GM23338 (cell line): ENCODE results near the gene HEATR1. TPM values are rescaled to one million over a fixed set of nuclear protein-coding genes. Genes with fewer than 3 reads are reported as not detected.
"Not testable (repeated sequence)": the region's sequence is repeated elsewhere in the genome, so short reads cannot be mapped to it uniquely, and the experiment has no call there.

Experiments
- ATAC-seq: fragments of 200-7000 bp; cut with Tn5 transposase; 3 replicates; pipeline ENCODE4 v1.9.1; 2020
- DNase-seq: peaks from one replicate; pipeline ENCODE4 v3.0.0-alpha.2; 2015; ENCODE audit warnings: low spot score
- H2AFZ ChIP-seq: fragments of 200-600 bp; sonication (generic); 2 replicates; pipeline ENCODE4 v1.8.0; 2016; ENCODE audit warnings: antibody characterized with exemption, mild to moderate bottlenecking, moderate library complexity
- H3F3A ChIP-seq: fragments of 200-600 bp; sonication (generic); replicated peaks from 2 replicates; pipeline ENCODE4 v1.8.0; 2017; ENCODE audit warnings: antibody characterized with exemption, mixed run types, low read depth
- H3K27ac ChIP-seq: fragments of 200-600 bp; sonication (generic); 2 replicates; pipeline ENCODE4 v1.6.1; 2016; ENCODE audit warnings: low read depth
- H3K27me3 ChIP-seq: fragments of 200-600 bp; sonication (generic); 2 replicates; pipeline ENCODE4 v1.8.0; 2016; ENCODE audit warnings: mild to moderate bottlenecking, mixed run types, moderate library complexity; ENCODE audit not compliant: insufficient read depth
- H3K36me3 ChIP-seq: fragments of 200-600 bp; sonication (generic); 2 replicates; pipeline ENCODE4 v1.8.0; 2016; ENCODE audit warnings: mild to moderate bottlenecking; ENCODE audit not compliant: insufficient read depth
- H3K4me1 ChIP-seq: fragments of 200-600 bp; sonication (generic); 2 replicates; pipeline ENCODE4 v1.8.0; 2016; ENCODE audit warnings: mild to moderate bottlenecking, moderate library complexity; ENCODE audit not compliant: insufficient read depth
- H3K4me2 ChIP-seq: fragments of 200-600 bp; sonication (generic); 2 replicates; pipeline ENCODE4 v1.7.1; 2017; ENCODE audit warnings: mixed run types
- H3K4me3 ChIP-seq: fragments of 200-600 bp; sonication (generic); 2 replicates; pipeline ENCODE4 v1.6.1; 2016; ENCODE audit warnings: mixed run types
- H3K79me2 ChIP-seq: fragments of 200-600 bp; sonication (generic); replicated peaks from 2 replicates; pipeline ENCODE4 v1.8.0; 2017; ENCODE audit warnings: mild to moderate bottlenecking; ENCODE audit not compliant: insufficient read depth
- H3K9me2 ChIP-seq: fragments of 200-600 bp; sonication (generic); 2 replicates; pipeline ENCODE4 v1.8.0; 2017; ENCODE audit not compliant: insufficient read depth
- H4K20me1 ChIP-seq: fragments of 200-600 bp; sonication (generic); replicated peaks from 2 replicates; pipeline ENCODE4 v1.8.0; 2017; ENCODE audit warnings: mild to moderate bottlenecking; ENCODE audit not compliant: insufficient read depth
- H3K27ac Mint-ChIP-seq: 2 replicates; pipeline ENCODE4 v1.8.0; 2020; ENCODE audit warnings: inconsistent platforms, mild to moderate bottlenecking, moderate library complexity, mixed read lengths
- H3K27me3 Mint-ChIP-seq: 3 replicates; pipeline ENCODE4 v1.8.0; 2022; ENCODE audit warnings: low read depth, mild to moderate bottlenecking, moderate library complexity, mixed read lengths, inconsistent platforms; ENCODE audit not compliant: insufficient read depth, poor library complexity
- H3K36me3 Mint-ChIP-seq: 3 replicates; pipeline ENCODE4 v1.8.0; 2021; ENCODE audit warnings: low read depth, mild to moderate bottlenecking, inconsistent platforms, moderate library complexity, mixed read lengths
- H3K4me1 Mint-ChIP-seq: 3 replicates; pipeline ENCODE4 v1.8.0; 2020; ENCODE audit warnings: mild to moderate bottlenecking, inconsistent platforms, mixed read lengths
- H3K4me3 Mint-ChIP-seq: 3 replicates; pipeline ENCODE4 v1.8.0; 2021; ENCODE audit warnings: moderate library complexity, mild to moderate bottlenecking, inconsistent platforms, mixed read lengths
- H3K9me3 Mint-ChIP-seq: 3 replicates; pipeline ENCODE4 v1.8.0; 2020; ENCODE audit warnings: moderate library complexity, mild to moderate bottlenecking, inconsistent platforms, mixed read lengths
- CREB1 ChIP-seq: fragments of 250-450 bp; sonication (Bioruptor Pico); IDR thresholded peaks from 2 replicates; pipeline ENCODE4 v1.5.0; 2020; ENCODE audit warnings: low read depth, mild to moderate bottlenecking, moderate library complexity
- CTCF ChIP-seq, 2 experiments: fragments of 200-600 bp in 1 of 2; sonication (generic) in 1 of 2; conservative IDR thresholded peaks; 2 replicates each; pipeline versions ENCODE4 v1.5.1 to v1.6.1; 2016 to 2017; ENCODE audit warnings: antibody characterized with exemption in 2 of 2, low read depth in 2 of 2, mild to moderate bottlenecking in 2 of 2, moderate library complexity in 1 of 2
- JUNB ChIP-seq: IDR thresholded peaks from one replicate; pipeline ENCODE4 v1.6.1; 2016; ENCODE audit warnings: antibody characterized with exemption; ENCODE audit not compliant: unreplicated experiment
- POLR2AphosphoS5 ChIP-seq: IDR thresholded peaks from 2 replicates; pipeline ENCODE4 v1.6.1; 2016; ENCODE audit warnings: antibody characterized with exemption, low read depth
- ZNF114 ChIP-seq: fragments of 250-450 bp; sonication (Bioruptor Pico); IDR thresholded peaks from 2 replicates; pipeline ENCODE4 v1.5.0; 2020; ENCODE audit warnings: mild to moderate bottlenecking, moderate library complexity
- polyA plus RNA-seq: library from polyadenylated mRNA; unstranded; fragments of >200 nt; fragmentation: Nextera tagmentation; extraction: Ambion mirVana; gene quantifications from 2 replicates; pipeline ENCODE4 v1.2.1, GENCODE V29; 2016
- total RNA-seq: library from RNA; depleted of rRNA; stranded (reverse); fragments of >200 nt; shearing (Covaris generic); gene quantifications from 2 replicates; pipeline ENCODE4 v1.2.3, GENCODE V29; 2014

HEATR1 gene
- total and polyA plus RNA-seq, 2 experiments from 2014 or later = 17.2 to 81.1 TPM

DNA sequence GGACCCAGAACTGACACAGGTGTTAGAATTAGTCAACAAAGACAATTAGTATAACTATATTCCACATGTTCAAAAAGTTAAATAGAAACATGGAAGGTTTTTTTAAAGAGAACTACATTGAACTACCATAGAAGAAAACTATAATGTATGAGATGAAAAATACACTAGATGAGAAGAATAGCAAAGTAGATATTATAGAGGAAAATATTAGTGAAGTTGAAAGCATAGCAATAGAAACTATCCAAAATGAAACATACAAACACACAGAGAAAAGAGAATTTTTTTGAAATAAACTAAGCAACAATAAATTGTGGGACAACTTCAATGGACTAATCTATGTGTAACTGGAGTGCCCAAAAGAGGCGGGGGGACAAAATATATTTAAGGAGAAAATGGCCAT, 8.0 kb upstream of the HEATR1 start:
- Mint-ChIP-seq H3K27me3 (peaks cover 1% of the 10 kb centered on the region), H3K4me1 (no peaks in the 10 kb centered on the region), H3K4me3 (no peak overlapping the region), H3K27ac (no peak overlapping the region), H3K9me3 (no peaks in the 10 kb centered on the region), H3K36me3 (no peaks in the 10 kb centered on the region)
- Histone ChIP-seq H3K27ac (no peak overlapping the region), H3K4me2 (no peak overlapping the region), H3K79me2 (no peaks in the 10 kb centered on the region), H3K4me3 (no peak overlapping the region), H3K27me3 (no peaks in the 10 kb centered on the region), H3K36me3 (no peaks in the 10 kb centered on the region), H3K9me2 (no peaks in the 10 kb centered on the region), H3K4me1 (no peaks in the 10 kb centered on the region), H2AFZ (no peak overlapping the region), H3F3A (no peaks in the 10 kb centered on the region), H4K20me1 (no peaks in the 10 kb centered on the region)
- TF ChIP-seq JUNB (no peak), CREB1 (CRISPR knock-in tag) (no peak), POLR2AphosphoS5 (no peak)
- no peak for DNase-seq
- no peak for ATAC-seq

- peak; percentile 80 for DNase-seq
- no peak overlapping the region for H3K4me3 Mint-ChIP-seq
Observed at GRCh38 chr1:236608930-236609726, 4.8 kb upstream of the HEATR1 start.

GRCh38 chr1:236607597-236607996, 3.3 kb upstream of the HEATR1 start:
- ATAC-seq, H3K9me3 Mint-ChIP-seq: not testable (repeated sequence)

More at GRCh38 chr1:236608930-236609726, 4.8 kb upstream of the HEATR1 start:
- Mint-ChIP-seq H3K27ac (no peak overlapping the region), H3K36me3 (no peaks in the 10 kb centered on the region), H3K4me1 (peaks cover 7% of the 10 kb centered on the region), H3K9me3 (no peaks in the 10 kb centered on the region), H3K27me3 (peaks cover 4% of the 10 kb centered on the region)
- Histone ChIP-seq H3K27ac (no peak overlapping the region), H4K20me1 (no peaks in the 10 kb centered on the region), H2AFZ (no peak overlapping the region), H3K9me2 (no peaks in the 10 kb centered on the region), H3K4me2 (no peak overlapping the region), H3K4me1 (peaks cover 5% of the 10 kb centered on the region; the same call in 1 of the 2 replicates), H3K27me3 (no peaks in the 10 kb centered on the region), H3K79me2 (peaks cover 1% of the 10 kb centered on the region; the same call in 1 of the 2 replicates), H3K4me3 (no peak overlapping the region), H3K36me3 (no peaks in the 10 kb centered on the region), H3F3A (no peaks in the 10 kb centered on the region)
- ATAC-seq = no peak; the same call in 2 of the 3 replicates
- TF ChIP-seq ZNF114 (no peak), CTCF (conservative IDR thresholded peaks at IDR 0.05; ENCODE audit: low read depth in 2 of 2) (peak; percentile 75 to 83)

More at GRCh38 chr1:236607597-236607996, 3.3 kb upstream of the HEATR1 start:
- H3K4me3 Mint-ChIP-seq, H3K36me3 Mint-ChIP-seq, H3K27ac Mint-ChIP-seq, H3K4me3 ChIP-seq, H2AFZ ChIP-seq, H3K9me2 ChIP-seq, H3K4me2 ChIP-seq, H4K20me1 ChIP-seq, H3K27me3 ChIP-seq, H3K27ac ChIP-seq, H3F3A ChIP-seq, H3K36me3 ChIP-seq, DNase-seq, H3K27me3 Mint-ChIP-seq: not testable (repeated sequence)
- H3K4me1 Mint-ChIP-seq = peaks cover 14% of the 10 kb centered on the region
- peaks cover 16% of the 10 kb centered on the region for H3K79me2 ChIP-seq
- peaks cover 12% of the 10 kb centered on the region for H3K4me1 ChIP-seq
